Measurements from ENCODE around the gene ANO1. TPM values are rescaled to one million over a fixed set of nuclear protein-coding genes. Genes with fewer than 3 reads are reported as not detected.

ANO1 gene
- polyA plus RNA-seq, 2 of the 4 experiments (the other 2 are of a cell fraction) = 0.27 to 0.44 TPM

DNA sequence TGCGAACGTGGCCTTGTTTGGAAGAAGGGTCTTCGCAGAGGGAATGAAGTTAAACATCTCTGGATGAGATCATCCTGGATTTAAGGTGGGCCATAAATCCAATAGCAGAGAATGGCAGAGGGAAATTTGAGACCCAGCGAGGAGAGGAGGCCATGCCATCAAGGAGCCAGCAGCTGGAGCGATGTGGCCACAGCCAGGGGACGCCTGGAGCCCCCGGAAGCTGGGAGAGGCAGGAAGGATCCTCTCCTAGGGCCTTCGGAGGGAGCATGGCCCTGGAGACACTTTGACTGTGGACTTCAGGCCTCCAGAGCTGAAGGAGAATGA is 22.1 kb downstream of the ANO1 start:
- TF ChIP-seq USF2 (IDR thresholded peaks at IDR 0.05) (no peak), RNF2 (IDR thresholded peaks at IDR 0.05; ENCODE audit: borderline replicate concordance, low read depth) (no peak), CTCF (IDR thresholded peaks at IDR 0.05) (no peak), ZSCAN20 (CRISPR knock-in tag; IDR thresholded peaks at IDR 0.05) (no peak), HOXB5 (CRISPR knock-in tag; IDR thresholded peaks at IDR 0.05) (no peak), SREBF2 (IDR thresholded peaks at IDR 0.05) (no peak), FOSL2 (IDR thresholded peaks at IDR 0.05) (no peak), FOSL2 (CRISPR knock-in tag; IDR thresholded peaks at IDR 0.05) (no peak), EHMT2 (IDR thresholded peaks at IDR 0.05; ENCODE audit: low read depth) (no peak), EHF (CRISPR knock-in tag; IDR thresholded peaks at IDR 0.05) (no peak), POLR2AphosphoS2 (conservative IDR thresholded peaks at IDR 0.05; ENCODE audit: low read length) (no peak), ZNF302 (CRISPR knock-in tag; IDR thresholded peaks at IDR 0.05) (no peak), NPAS2 (CRISPR knock-in tag; IDR thresholded peaks at IDR 0.05; ENCODE audit: borderline replicate concordance) (no peak), RFX5 (IDR thresholded peaks at IDR 0.05) (no peak), KDM1A (IDR thresholded peaks at IDR 0.05; ENCODE audit: low read depth) (no peak), CBX8 (IDR thresholded peaks at IDR 0.05) (no peak)
- TF ChIP-seq, protein P1, sequence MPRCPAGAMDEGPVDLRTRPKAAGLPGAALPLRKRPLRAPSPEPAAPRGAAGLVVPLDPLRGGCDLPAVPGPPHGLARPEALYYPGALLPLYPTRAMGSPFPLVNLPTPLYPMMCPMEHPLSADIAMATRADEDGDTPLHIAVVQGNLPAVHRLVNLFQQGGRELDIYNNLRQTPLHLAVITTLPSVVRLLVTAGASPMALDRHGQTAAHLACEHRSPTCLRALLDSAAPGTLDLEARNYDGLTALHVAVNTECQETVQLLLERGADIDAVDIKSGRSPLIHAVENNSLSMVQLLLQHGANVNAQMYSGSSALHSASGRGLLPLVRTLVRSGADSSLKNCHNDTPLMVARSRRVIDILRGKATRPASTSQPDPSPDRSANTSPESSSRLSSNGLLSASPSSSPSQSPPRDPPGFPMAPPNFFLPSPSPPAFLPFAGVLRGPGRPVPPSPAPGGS (IDR thresholded peaks at IDR 0.05) = no peak
- 56% methylated on average over 8 of the region's 8 CpGs for WGBS (ENCODE audit: missing lambda C conversion rate)
- Histone ChIP-seq H3K27ac (no peak overlapping the region), H3K4me2 (no peak overlapping the region), H3K4me3 (no peak overlapping the region), H3K4me1 (no peaks in the 10 kb centered on the region), H3K9me3 (no peaks in the 10 kb centered on the region)
- POLR2A ChIA-PET = no interaction called here
- ATAC-seq = no peak
- no peak for FAIRE-seq
- no peak for DNase-seq (ENCODE audit: low read depth in 1 of 2, low spot score in 1 of 2)
- CTCF ChIA-PET = interaction anchor here (0.9 kb wide), 1 partner anchor 14 kb away, joined by 3 read pairs; no protein-coding TSS in a partner anchor

- FAIRE-seq = no peak
- ChIA-PET POLR2A (no interaction called here), CTCF (interaction anchor here (0.7 to 1.8 kb wide), 4 partner anchors 14 to 298 kb away, joined by 3 to 5 read pairs (median 4); no protein-coding TSS in a partner anchor)
- Histone ChIP-seq H3K4me2 (no peak overlapping the region), H3K4me1 (no peaks in the 10 kb centered on the region), H3K27ac (no peak overlapping the region), H3K4me3 (no peak overlapping the region), H3K9me3 (no peaks in the 10 kb centered on the region)
- WGBS (ENCODE audit: missing lambda C conversion rate) = 81% methylated on average over 15 of the region's 15 CpGs
- ATAC-seq = no peak
- no peak for DNase-seq (ENCODE audit: low read depth in 1 of 2, low spot score in 1 of 2)
- no peak for TF ChIP-seq MYC (IDR thresholded peaks at IDR 0.05; ENCODE audit: borderline replicate concordance, low read length)
- TF ChIP-seq, protein P1 (IDR thresholded peaks at IDR 0.05) = no peak
- TF ChIP-seq RARB (CRISPR knock-in tag; IDR thresholded peaks at IDR 0.05) = no peak
- no peak for TF ChIP-seq RAD21 (conservative IDR thresholded peaks at IDR 0.05 in 1 of 2, IDR thresholded peaks at IDR 0.05 in 1 of 2)
- TF ChIP-seq TFCP2L1 (CRISPR knock-in tag; IDR thresholded peaks at IDR 0.05) = no peak
- TF ChIP-seq MAZ (IDR thresholded peaks at IDR 0.05; ENCODE audit: borderline replicate concordance, low read depth, low read length) = no peak
- no peak for TF ChIP-seq MAFK (IDR thresholded peaks at IDR 0.05; ENCODE audit: partially characterized antibody)
- TF ChIP-seq BHLHE40 (IDR thresholded peaks at IDR 0.05; ENCODE audit: low read depth, low read length) = no peak
- no peak for TF ChIP-seq JUN (IDR thresholded peaks at IDR 0.05)
- TF ChIP-seq, protein P2, sequence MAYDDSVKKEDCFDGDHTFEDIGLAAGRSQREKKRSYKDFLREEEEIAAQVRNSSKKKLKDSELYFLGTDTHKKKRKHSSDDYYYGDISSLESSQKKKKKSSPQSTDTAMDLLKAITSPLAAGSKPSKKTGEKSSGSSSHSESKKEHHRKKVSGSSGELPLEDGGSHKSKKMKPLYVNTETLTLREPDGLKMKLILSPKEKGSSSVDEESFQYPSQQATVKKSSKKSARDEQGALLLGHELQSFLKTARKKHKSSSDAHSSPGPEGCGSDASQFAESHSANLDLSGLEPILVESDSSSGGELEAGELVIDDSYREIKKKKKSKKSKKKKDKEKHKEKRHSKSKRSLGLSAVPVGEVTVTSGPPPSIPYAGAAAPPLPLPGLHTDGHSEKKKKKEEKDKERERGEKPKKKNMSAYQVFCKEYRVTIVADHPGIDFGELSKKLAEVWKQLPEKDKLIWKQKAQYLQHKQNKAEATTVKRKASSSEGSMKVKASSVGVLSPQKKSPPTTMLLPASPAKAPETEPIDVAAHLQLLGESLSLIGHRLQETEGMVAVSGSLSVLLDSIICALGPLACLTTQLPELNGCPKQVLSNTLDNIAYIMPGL (CRISPR knock-in tag; IDR thresholded peaks at IDR 0.05; ENCODE audit: borderline replicate concordance) = no peak
- no peak for TF ChIP-seq CHD2 (IDR thresholded peaks at IDR 0.05; ENCODE audit: low read length, partially characterized antibody)
- no peak for TF ChIP-seq NPAS2 (CRISPR knock-in tag; IDR thresholded peaks at IDR 0.05; ENCODE audit: borderline replicate concordance)
- TF ChIP-seq EP300 (IDR thresholded peaks at IDR 0.05) = no peak
- no peak for TF ChIP-seq FOSL2 (IDR thresholded peaks at IDR 0.05)
- no peak for TF ChIP-seq FOSL2 (CRISPR knock-in tag; IDR thresholded peaks at IDR 0.05)
- no peak for TF ChIP-seq KDM1A (IDR thresholded peaks at IDR 0.05; ENCODE audit: low read depth)
These were observed 22.7 kb downstream of the ANO1 start for GRCh38 chr11:70100791-70101190.

Data from A549 (cell line).